ENCODE results near the gene NLGN3.

DNA sequence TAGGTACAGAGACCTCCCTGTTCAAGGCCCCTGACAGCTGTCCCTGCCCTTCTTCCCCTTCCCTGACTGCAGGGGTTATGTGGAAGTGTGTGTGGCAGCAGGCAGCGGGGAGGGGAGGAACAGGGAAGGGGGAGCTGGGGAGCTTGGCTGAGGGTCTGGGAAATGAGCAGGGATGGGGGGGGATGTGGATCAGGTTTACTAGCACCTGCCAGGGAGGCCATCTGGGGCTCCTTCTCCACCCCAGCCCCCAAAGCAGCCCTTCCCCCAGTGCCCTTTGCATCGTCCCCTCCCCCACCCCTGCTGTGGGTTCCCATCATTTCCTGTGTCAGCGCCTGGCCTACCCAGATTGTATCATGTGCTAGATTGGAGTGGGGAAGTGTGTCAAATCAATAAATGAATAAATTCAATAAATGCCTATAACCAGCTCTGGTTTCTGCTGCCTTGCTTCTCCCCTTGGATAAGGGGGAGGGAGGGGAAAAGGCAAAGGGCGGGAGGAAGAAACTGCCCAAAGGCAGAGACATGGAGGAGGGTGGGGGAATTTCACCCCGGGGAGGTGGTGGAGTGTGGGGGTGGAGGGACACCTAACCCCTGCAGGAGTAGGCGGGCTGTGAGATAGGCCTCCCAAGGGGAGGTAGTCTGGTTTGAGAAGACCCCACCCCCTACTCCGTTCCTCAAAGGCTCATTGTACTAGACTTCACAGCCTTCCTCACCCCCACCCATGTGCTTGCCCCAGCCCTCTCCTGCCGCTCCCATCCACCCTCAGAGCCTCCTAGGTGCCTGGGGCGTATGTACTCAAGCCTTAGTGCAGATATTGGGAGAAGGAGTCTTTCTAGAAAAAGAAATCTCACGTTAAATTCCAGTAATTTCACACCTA is 41.3 kb upstream of the NLGN3 start:
- TF ChIP-seq POLR2AphosphoS5 (IDR thresholded peaks at IDR 0.05), result no peak
- TF ChIP-seq, protein P1, sequence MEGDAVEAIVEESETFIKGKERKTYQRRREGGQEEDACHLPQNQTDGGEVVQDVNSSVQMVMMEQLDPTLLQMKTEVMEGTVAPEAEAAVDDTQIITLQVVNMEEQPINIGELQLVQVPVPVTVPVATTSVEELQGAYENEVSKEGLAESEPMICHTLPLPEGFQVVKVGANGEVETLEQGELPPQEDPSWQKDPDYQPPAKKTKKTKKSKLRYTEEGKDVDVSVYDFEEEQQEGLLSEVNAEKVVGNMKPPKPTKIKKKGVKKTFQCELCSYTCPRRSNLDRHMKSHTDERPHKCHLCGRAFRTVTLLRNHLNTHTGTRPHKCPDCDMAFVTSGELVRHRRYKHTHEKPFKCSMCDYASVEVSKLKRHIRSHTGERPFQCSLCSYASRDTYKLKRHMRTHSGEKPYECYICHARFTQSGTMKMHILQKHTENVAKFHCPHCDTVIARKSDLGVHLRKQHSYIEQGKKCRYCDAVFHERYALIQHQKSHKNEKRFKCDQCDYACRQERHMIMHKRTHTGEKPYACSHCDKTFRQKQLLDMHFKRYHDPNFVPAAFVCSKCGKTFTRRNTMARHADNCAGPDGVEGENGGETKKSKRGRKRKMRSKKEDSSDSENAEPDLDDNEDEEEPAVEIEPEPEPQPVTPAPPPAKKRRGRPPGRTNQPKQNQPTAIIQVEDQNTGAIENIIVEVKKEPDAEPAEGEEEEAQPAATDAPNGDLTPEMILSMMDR (IDR thresholded peaks at IDR 0.05), result no peak
- TF ChIP-seq EP300 (IDR thresholded peaks at IDR 0.05), result no peak
- no peak for TF ChIP-seq POLR2A (IDR thresholded peaks at IDR 0.05)
